Naive thymus-derived CD8-positive, alpha-beta T cell (primary cell): ENCODE results near the gene ADARB2. TPM values are rescaled to one million over a fixed set of nuclear protein-coding genes. Genes with fewer than 3 reads are reported as not detected.

ENCODE experiments used
- ATAC-seq, 2 donors: fragments of 150-1000 bp; cut with Tn5 transposase in 1 of 2; sonication (Bioruptor Pico), chemical (Tn5 transposase) in 1 of 2; 1 replicate in 1 of 2; 2 replicates in 1 of 2; pipeline ENCODE4 v1.10.0; 2021; ENCODE audit warnings: mild to moderate bottlenecking in 2 of 2, moderate library complexity in 2 of 2
- POLR2A ChIA-PET: fragments of 350-600 bp; sonication (Branson Sonifier 250); formaldehyde crosslinking; loops from one replicate; lab custom pipeline; 2021; ENCODE audit warnings: antibody characterized with exemption; lab: Charles Lee
- DNase-seq, 10 donors: peaks; one replicate each; pipeline versions ENCODE4 v3.0.0 to v3.0.0-alpha.2; 2020 to 2022
- H3K27ac Mint-ChIP-seq, 10 donors: one replicate each; pipeline ENCODE4 v1.8.0; 2020 to 2022; ENCODE audit warnings: mild to moderate bottlenecking in 10 of 10, mixed read lengths in 10 of 10, moderate library complexity in 4 of 10, inconsistent platforms in 1 of 10
- H3K27me3 Mint-ChIP-seq, 5 donors: one replicate each; pipeline ENCODE4 v1.8.0; 2021 to 2022; ENCODE audit warnings: mixed read lengths in 5 of 5
- H3K36me3 Mint-ChIP-seq, 3 donors: one replicate each; pipeline ENCODE4 v1.8.0; 2020 to 2022; ENCODE audit warnings: mixed read lengths in 3 of 3, mild to moderate bottlenecking in 2 of 3, inconsistent platforms in 1 of 3
- H3K4me1 Mint-ChIP-seq, 4 donors: one replicate each; pipeline ENCODE4 v1.8.0; 2021 to 2022; ENCODE audit warnings: mixed read lengths in 4 of 4
- H3K4me3 Mint-ChIP-seq, 10 donors: one replicate each; pipeline ENCODE4 v1.8.0; 2020 to 2022; ENCODE audit warnings: mild to moderate bottlenecking in 10 of 10, mixed read lengths in 10 of 10, moderate library complexity in 6 of 10, inconsistent platforms in 1 of 10
- H3K9me3 Mint-ChIP-seq, 9 donors: one replicate each; pipeline ENCODE4 v1.8.0; 2020 to 2022; ENCODE audit warnings: mixed read lengths in 9 of 9, mild to moderate bottlenecking in 3 of 9, inconsistent platforms in 1 of 9, moderate library complexity in 1 of 9
- polyA plus RNA-seq, 3 donors: library from polyadenylated mRNA; unstranded; fragments of 300-500 nt; fragmentation: Illumina TruSeq; gene quantifications; one replicate each; pipeline ENCODE4 v1.2.3, GENCODE V29; 2021
- total RNA-seq, 8 experiments: library from RNA in 2 of 8; stranded (reverse) in 2 of 8; gene quantifications; one replicate each; pipeline ENCODE4 v1.2.3 and lab custom pipeline; 2021 to 2026

ADARB2 gene
- total and polyA plus RNA-seq, 5 experiments from 2014 or later, result not detected

- POLR2A ChIA-PET, result no interaction called here
- H3K27ac Mint-ChIP-seq, result peak overlapping the region in 1 of 10 donors; percentile 32
- H3K27me3 Mint-ChIP-seq, result peaks cover 21 to 57% (median 47%) of the 10 kb centered on the region in 5 donors
- peaks cover 0 to 17% (median 13%) of the 10 kb centered on the region in 4 donors for H3K4me1 Mint-ChIP-seq
- H3K4me3 Mint-ChIP-seq, result no peak overlapping the region
- no peak for DNase-seq
- no peaks in the 10 kb centered on the region for H3K36me3 Mint-ChIP-seq
- no peaks in the 10 kb centered on the region for H3K9me3 Mint-ChIP-seq
- no peak for ATAC-seq
Observed at GRCh38 chr10:1610986-1611770, 126.1 kb downstream of the ADARB2 start.

GRCh38 chr10:1609648-1609970 lies 127.7 kb downstream of the ADARB2 start:
- ATAC-seq (no peak), DNase-seq (no peak)
- Mint-ChIP-seq H3K27ac (peak overlapping the region in 1 of 10 donors; percentile 35), H3K4me3 (no peak overlapping the region), H3K4me1 (peaks cover 0 to 17% (median 13%) of the 10 kb centered on the region in 4 donors), H3K36me3 (no peaks in the 10 kb centered on the region), H3K27me3 (peaks cover 22 to 64% (median 49%) of the 10 kb centered on the region in 5 donors), H3K9me3 (no peaks in the 10 kb centered on the region)
- POLR2A ChIA-PET, result no interaction called here

DNA sequence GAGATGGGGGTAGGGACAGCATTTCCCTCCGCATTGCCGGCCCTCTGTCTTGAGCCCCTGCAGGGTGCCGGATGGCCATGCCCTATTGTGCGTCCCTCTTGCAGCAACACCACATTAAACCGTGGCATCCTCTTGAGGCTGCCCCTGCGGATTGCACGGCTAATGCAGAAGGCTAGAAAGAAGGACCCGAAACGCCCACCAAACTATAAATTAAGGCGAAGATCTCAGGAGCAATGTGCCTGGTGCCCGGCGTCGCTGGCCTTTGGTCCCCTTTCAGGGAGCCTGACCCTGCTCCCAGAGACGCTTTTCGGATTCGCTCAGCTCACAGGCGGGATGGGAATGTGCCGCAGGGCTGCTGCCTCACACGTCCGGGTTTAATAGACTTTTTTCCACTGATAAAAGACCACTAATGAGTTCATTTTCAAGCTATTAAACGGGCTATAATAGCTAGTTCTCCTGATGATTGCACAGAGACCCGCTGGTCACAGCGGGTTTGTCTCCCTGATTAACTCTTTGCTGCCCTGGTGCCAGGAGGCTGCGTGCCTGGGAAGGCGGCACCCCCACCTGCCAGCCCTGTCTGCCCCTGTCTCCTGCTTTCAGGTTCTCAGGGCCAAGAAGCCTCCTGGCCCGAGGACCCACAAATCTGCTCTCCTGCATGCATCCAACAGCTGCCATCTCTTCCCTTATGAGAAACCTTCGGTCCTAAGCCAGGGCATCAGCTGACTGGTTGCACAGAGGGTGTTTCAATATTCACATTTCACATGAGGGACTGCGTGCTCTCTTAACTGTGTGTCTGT lies 128.3 kb downstream of the ADARB2 start:
- H3K9me3 Mint-ChIP-seq, result no peaks in the 10 kb centered on the region
- no peaks in the 10 kb centered on the region for H3K36me3 Mint-ChIP-seq
- ATAC-seq, result no peak
- peaks cover 23 to 64% (median 49%) of the 10 kb centered on the region in 5 donors for H3K27me3 Mint-ChIP-seq
- POLR2A ChIA-PET, result no interaction called here
- DNase-seq, result no peak
- peak overlapping the region in 1 of 10 donors; percentile 35 for H3K27ac Mint-ChIP-seq
- no peak overlapping the region for H3K4me3 Mint-ChIP-seq
- peaks cover 0 to 17% (median 13%) of the 10 kb centered on the region in 4 donors for H3K4me1 Mint-ChIP-seq

DNA sequence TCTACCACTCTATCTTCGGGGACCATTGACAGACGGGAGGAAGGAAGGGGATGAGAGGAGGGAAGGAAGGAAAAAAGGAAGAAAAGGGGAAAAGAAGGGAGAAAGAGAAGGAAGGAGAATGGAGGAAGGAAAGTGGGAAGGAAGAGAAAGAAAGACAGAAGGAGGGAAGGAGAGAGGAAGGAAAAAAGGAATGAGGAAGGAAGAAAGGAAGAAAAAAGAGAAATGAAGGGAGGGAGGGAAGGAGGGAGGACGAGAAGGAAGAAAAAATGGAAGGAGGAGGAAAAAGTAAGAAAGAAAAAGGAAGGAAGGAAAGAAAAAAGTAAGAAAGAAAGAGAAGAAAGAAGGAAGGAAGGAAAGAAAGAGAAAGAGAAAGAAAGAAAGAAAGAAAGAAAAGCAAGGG lies 128.9 kb downstream of the ADARB2 start:
- H3K4me3 Mint-ChIP-seq, result peak overlapping the region in 1 of 10 donors; percentile 19
- H3K36me3 Mint-ChIP-seq, result no peaks in the 10 kb centered on the region
- DNase-seq (no peak), ATAC-seq (no peak)
- no peak overlapping the region for H3K27ac Mint-ChIP-seq
- H3K4me1 Mint-ChIP-seq, result peaks cover 0 to 17% (median 13%) of the 10 kb centered on the region in 4 donors
- H3K27me3 Mint-ChIP-seq, result peaks cover 23 to 64% (median 49%) of the 10 kb centered on the region in 5 donors
- POLR2A ChIA-PET, result no interaction called here
- no peaks in the 10 kb centered on the region for H3K9me3 Mint-ChIP-seq

DNA sequence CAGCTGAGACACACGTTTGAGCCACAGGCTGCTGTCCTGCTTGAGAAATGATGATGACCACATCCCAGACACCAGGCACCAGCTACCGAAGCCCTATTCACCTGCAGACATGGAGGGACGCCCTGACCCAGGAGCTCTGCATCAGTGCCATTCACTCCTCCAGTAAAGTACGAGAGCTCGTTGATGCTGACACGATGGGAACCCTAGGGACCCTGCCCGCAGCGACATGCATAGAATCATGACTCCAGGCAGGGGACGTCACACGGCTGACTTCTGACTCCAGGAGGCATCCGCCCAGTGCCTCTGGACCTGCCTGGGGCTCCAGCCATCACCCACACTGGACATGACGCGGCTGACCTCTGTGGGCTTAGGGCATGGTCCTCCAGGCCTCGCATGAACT lies 129.9 kb downstream of the ADARB2 start:
- DNase-seq (no peak), ATAC-seq (no peak)
- Mint-ChIP-seq H3K27me3 (peaks cover 23 to 64% (median 53%) of the 10 kb centered on the region in 5 donors), H3K36me3 (no peaks in the 10 kb centered on the region), H3K9me3 (peaks cover 0 to 2% (median 0%) of the 10 kb centered on the region in 9 donors), H3K4me3 (no peak overlapping the region), H3K27ac (no peak overlapping the region), H3K4me1 (peaks cover 2 to 13% (median 11%) of the 10 kb centered on the region in 4 donors)
- POLR2A ChIA-PET, result no interaction called here

GRCh38 chr10:1605999-1606940 lies 131.1 kb downstream of the ADARB2 start:
- Mint-ChIP-seq H3K36me3 (no peaks in the 10 kb centered on the region), H3K27me3 (peaks cover 20 to 54% (median 48%) of the 10 kb centered on the region in 5 donors), H3K27ac (no peak overlapping the region), H3K9me3 (peaks cover 0 to 2% (median 0%) of the 10 kb centered on the region in 9 donors), H3K4me3 (no peak overlapping the region), H3K4me1 (peaks cover 2 to 13% (median 11%) of the 10 kb centered on the region in 4 donors)
- ATAC-seq, result no peak
- POLR2A ChIA-PET, result no interaction called here
- no peak for DNase-seq

DNA sequence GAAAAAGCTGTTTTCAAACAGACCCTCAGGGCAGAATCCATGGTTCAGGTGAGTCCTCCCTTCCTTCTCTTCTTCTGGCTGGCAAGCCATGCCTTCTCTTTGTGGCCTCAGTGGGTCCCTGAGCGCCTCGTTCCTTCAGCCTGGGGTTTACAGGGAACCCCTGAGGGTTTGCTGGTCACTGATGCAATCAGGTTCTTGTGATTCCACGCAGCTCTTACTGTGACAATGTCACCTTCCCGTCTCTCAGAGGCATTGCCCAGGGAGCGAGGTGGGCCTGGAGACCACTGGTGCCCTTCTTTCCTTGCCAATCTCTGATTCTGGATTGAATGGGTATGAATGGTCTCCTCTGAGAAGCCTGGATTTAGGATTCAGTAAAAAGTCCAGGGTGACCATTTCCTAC lies 132.2 kb downstream of the ADARB2 start:
- DNase-seq (no peak), ATAC-seq (no peak)
- peaks cover 0 to 2% (median 0%) of the 10 kb centered on the region in 9 donors for H3K9me3 Mint-ChIP-seq
- H3K36me3 Mint-ChIP-seq, result no peaks in the 10 kb centered on the region
- POLR2A ChIA-PET, result no interaction called here
- H3K27me3 Mint-ChIP-seq, result peaks cover 16 to 42% (median 37%) of the 10 kb centered on the region in 5 donors
- no peak overlapping the region for H3K4me3 Mint-ChIP-seq
- H3K27ac Mint-ChIP-seq, result no peak overlapping the region
- peaks cover 2 to 13% (median 11%) of the 10 kb centered on the region in 4 donors for H3K4me1 Mint-ChIP-seq

- Mint-ChIP-seq H3K9me3 (peaks cover 0 to 2% (median 0%) of the 10 kb centered on the region in 9 donors), H3K4me3 (no peak overlapping the region), H3K27ac (no peak overlapping the region), H3K36me3 (no peaks in the 10 kb centered on the region), H3K27me3 (peaks cover 14 to 34% (median 32%) of the 10 kb centered on the region in 5 donors), H3K4me1 (peaks cover 2 to 13% (median 9%) of the 10 kb centered on the region in 4 donors)
- DNase-seq (no peak), ATAC-seq (no peak)
- POLR2A ChIA-PET, result no interaction called here
Observed at GRCh38 chr10:1604246-1604645, 133.1 kb downstream of the ADARB2 start.

DNA sequence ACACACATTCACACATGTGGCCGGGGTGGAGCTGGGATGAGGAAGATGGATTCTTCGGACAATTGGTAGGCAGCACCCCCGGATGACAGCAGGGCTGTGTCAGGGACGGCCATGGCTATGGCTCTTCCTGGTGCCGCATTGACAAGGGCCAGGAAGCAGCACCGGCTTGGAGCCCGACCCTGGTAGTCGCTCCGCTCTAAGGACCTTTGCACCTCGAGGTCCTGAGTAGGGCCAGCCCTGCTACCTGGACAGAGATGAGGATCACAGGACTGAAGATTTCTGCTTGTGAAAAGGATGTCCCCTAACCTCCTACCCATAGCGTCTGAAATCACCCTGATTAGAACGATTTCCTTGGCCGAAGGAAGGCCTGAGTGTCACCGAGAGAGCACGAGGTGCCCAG lies 134.1 kb downstream of the ADARB2 start:
- no peak overlapping the region for H3K4me3 Mint-ChIP-seq
- peaks cover 0 to 5% (median 2%) of the 10 kb centered on the region in 4 donors for H3K4me1 Mint-ChIP-seq
- no peak overlapping the region for H3K27ac Mint-ChIP-seq
- H3K36me3 Mint-ChIP-seq, result no peaks in the 10 kb centered on the region
- ATAC-seq (no peak), DNase-seq (no peak)
- POLR2A ChIA-PET, result no interaction called here
- H3K9me3 Mint-ChIP-seq, result peaks cover 0 to 2% (median 0%) of the 10 kb centered on the region in 9 donors
- H3K27me3 Mint-ChIP-seq, result peaks cover 12 to 33% (median 28%) of the 10 kb centered on the region in 5 donors

- Mint-ChIP-seq H3K4me3 (no peak overlapping the region), H3K4me1 (peaks cover 0 to 2% (median 0%) of the 10 kb centered on the region in 4 donors), H3K36me3 (no peaks in the 10 kb centered on the region), H3K27me3 (peaks cover 6 to 24% (median 17%) of the 10 kb centered on the region in 5 donors), H3K9me3 (peaks cover 0 to 2% (median 0%) of the 10 kb centered on the region in 9 donors), H3K27ac (no peak overlapping the region)
- ATAC-seq (no peak), DNase-seq (no peak)
- POLR2A ChIA-PET, result no interaction called here
Observed at GRCh38 chr10:1602037-1602484, 135.3 kb downstream of the ADARB2 start.

DNA sequence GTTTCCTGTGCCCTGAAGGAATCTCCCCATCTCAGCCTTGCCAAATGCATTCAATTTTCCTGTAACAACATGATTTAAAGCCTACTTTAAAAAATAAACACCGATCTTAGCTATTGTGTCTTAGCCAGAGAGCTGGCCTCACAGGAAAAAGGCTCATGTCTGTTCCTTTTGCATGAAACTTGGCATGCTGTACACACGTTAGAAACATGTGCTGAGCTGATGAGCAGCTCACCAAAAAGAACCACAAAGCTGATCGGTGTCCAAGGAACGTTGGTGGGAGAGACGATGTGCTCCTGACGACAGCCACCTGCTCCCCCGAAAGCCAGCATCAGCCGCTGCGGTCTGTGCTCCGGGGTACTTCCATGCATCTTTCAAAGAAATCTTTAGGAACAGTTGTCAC lies 135.9 kb downstream of the ADARB2 start:
- peaks cover 0 to 2% (median 0%) of the 10 kb centered on the region in 9 donors for H3K9me3 Mint-ChIP-seq
- POLR2A ChIA-PET, result no interaction called here

DNA sequence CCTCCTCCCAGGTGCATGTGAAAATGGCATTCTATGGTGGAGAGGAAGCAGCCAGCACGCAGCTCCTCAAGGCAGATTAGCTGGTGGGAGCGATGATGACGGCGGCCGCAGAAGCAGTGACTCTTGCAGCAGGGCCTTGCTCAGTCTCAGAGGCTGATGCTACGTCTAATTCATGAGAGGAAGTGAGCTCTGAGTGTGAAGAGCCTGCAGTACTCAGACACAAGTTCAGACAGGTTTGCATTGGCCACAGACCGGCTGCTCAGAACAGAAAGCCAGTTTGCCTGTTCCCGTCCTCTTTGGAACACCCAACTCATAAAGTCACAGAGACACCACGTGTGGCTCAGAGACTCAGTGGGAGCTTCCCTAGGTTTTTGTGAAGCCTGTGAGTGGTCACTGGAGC lies 136.5 kb downstream of the ADARB2 start:
- no peak overlapping the region for H3K27ac Mint-ChIP-seq
- DNase-seq, result no peak
- H3K9me3 Mint-ChIP-seq, result peaks cover 0 to 2% (median 0%) of the 10 kb centered on the region in 9 donors
- POLR2A ChIA-PET, result no interaction called here
- H3K4me3 Mint-ChIP-seq, result no peak overlapping the region
- peaks cover 3 to 25% (median 16%) of the 10 kb centered on the region in 5 donors for H3K27me3 Mint-ChIP-seq
- H3K36me3 Mint-ChIP-seq, result no peaks in the 10 kb centered on the region
- no peak for ATAC-seq
- peaks cover 0 to 2% (median 0%) of the 10 kb centered on the region in 4 donors for H3K4me1 Mint-ChIP-seq

More for the DNA sequence above, 135.9 kb downstream of the ADARB2 start:
- peaks cover 4 to 25% (median 14%) of the 10 kb centered on the region in 5 donors for H3K27me3 Mint-ChIP-seq
- H3K4me3 Mint-ChIP-seq, result no peak overlapping the region
- no peak for DNase-seq
- peaks cover 0 to 2% (median 0%) of the 10 kb centered on the region in 4 donors for H3K4me1 Mint-ChIP-seq
- H3K27ac Mint-ChIP-seq, result no peak overlapping the region
- no peak for ATAC-seq
- no peaks in the 10 kb centered on the region for H3K36me3 Mint-ChIP-seq
